HCT116 (cell line): ENCODE measurements around the gene PGPEP1. TPM values are rescaled to one million over a fixed set of nuclear protein-coding genes. Genes with fewer than 3 reads are reported as not detected.

Experiments
- ATAC-seq: fragments of 200-7000 bp; cut with Tn5 transposase; 2 replicates; pipeline ENCODE4 v1.9.1; 2020; ENCODE audit warnings: mild to moderate bottlenecking, moderate library complexity
- BruUV-seq: library from RNA; stranded (reverse); fragments of 400-500 nt; replicated peaks from 2 replicates; lab custom pipeline; 2021; lab: Mats Ljungman, UMichigan
- CTCF ChIA-PET: fragments of 300-600 bp; sonication (Branson Sonifier 250); formaldehyde crosslinking; loops from one replicate; lab custom pipeline; 2021; ENCODE audit warnings: antibody characterized with exemption; lab: Charles Lee
- POLR2A ChIA-PET: fragments of 300-600, 350-600 bp; sonication (Branson Sonifier 250); formaldehyde crosslinking; loops from one replicate; lab custom pipeline; 2021; ENCODE audit warnings: antibody characterized with exemption; lab: Charles Lee
- RAD21 ChIA-PET, 2 experiments: fragments of 300-600 bp; sonication (Branson Sonifier 250); formaldehyde crosslinking; loops; one replicate each; lab custom pipeline; 2023; ENCODE audit warnings: low total read pairs in 2 of 2; ENCODE audit not compliant: uncharacterized antibody in 2 of 2, unreplicated experiment in 2 of 2, low non-redundant PET in 1 of 2; lab: Charles Lee
- DNase-seq: peaks from one replicate; pipeline ENCODE4 v3.0.0-alpha.2; 2010; ENCODE audit warnings: low read depth, low spot score
- H2AFZ ChIP-seq: fragments of 200-600 bp; shearing (Covaris generic), sonication (generic); 2 replicates; pipeline ENCODE4 v1.6.1; 2017; ENCODE audit warnings: low read depth, mixed run types, mixed read lengths, antibody characterized with exemption, low read length; ENCODE audit not compliant: poor library complexity, severe bottlenecking
- H3K27ac ChIP-seq: 2 replicates; pipeline ENCODE4 v1.5.1; 2012; ENCODE audit warnings: low read depth, low read length
- H3K27me3 ChIP-seq: fragments of 200-600 bp; sonication (generic); 2 replicates; pipeline ENCODE4 v1.6.1; 2016; ENCODE audit warnings: mixed run types, low read length, mixed read lengths; ENCODE audit not compliant: insufficient read depth
- H3K36me3 ChIP-seq, 2 experiments: fragments of 200-500 bp in 1 of 2; fragments of 200-600 bp in 1 of 2; sonication (Bioruptor generic) in 1 of 2; sonication (generic) in 1 of 2; 2 replicates each; pipeline versions ENCODE4 v1.5.1 to v1.6.1; 2014 to 2016; ENCODE audit warnings: low read length in 2 of 2, inconsistent platforms in 1 of 2, mixed read lengths in 1 of 2, mixed run types in 1 of 2; ENCODE audit not compliant: insufficient read depth in 2 of 2, control insufficient read depth in 1 of 2
- H3K4me1 ChIP-seq, 2 experiments: fragments of 200-600 bp in 1 of 2; sonication (generic) in 1 of 2; 2 replicates each; pipeline versions ENCODE4 v1.5.1 to v1.6.1; 2012 to 2017; ENCODE audit warnings: low read length in 2 of 2, inconsistent platforms in 1 of 2, mild to moderate bottlenecking in 1 of 2, mixed read lengths in 1 of 2, mixed run types in 1 of 2, moderate library complexity in 1 of 2; ENCODE audit not compliant: insufficient read depth in 2 of 2, control insufficient read depth in 1 of 2
- H3K4me2 ChIP-seq: fragments of 200-600 bp; sonication (generic); 2 replicates; pipeline ENCODE4 v1.6.1; 2017; ENCODE audit warnings: mixed run types, low read length, mixed read lengths
- H3K4me3 ChIP-seq, 2 experiments: fragments of 200-600 bp in 1 of 2; sonication (generic) in 1 of 2; replicated peaks in 1 of 2; 2 replicates each; pipeline ENCODE4 v1.5.1; 2011 to 2016; ENCODE audit warnings: low read length in 2 of 2, control low read depth in 1 of 2, low read depth in 1 of 2, mild to moderate bottlenecking in 1 of 2, mixed read lengths in 1 of 2, mixed run types in 1 of 2
- H3K79me2 ChIP-seq: fragments of 200-600 bp; sonication (generic); 2 replicates; pipeline ENCODE4 v1.6.1; 2017; ENCODE audit warnings: mild to moderate bottlenecking, mixed run types, low read length, moderate library complexity, mixed read lengths; ENCODE audit not compliant: insufficient read depth
- H3K9ac ChIP-seq: fragments of 200-600 bp; sonication (generic); 2 replicates; pipeline ENCODE4 v1.6.1; 2016; ENCODE audit warnings: low read length, mixed read lengths
- H3K9me2 ChIP-seq: fragments of 200-600 bp; sonication (generic), shearing (Covaris generic); 2 replicates; pipeline ENCODE4 v1.6.1; 2017; ENCODE audit warnings: mixed run types, mild to moderate bottlenecking, moderate library complexity; ENCODE audit not compliant: insufficient read depth
- H3K9me3 ChIP-seq, 2 experiments: fragments of 200-500 bp in 1 of 2; fragments of 200-600 bp in 1 of 2; sonication (Bioruptor generic) in 1 of 2; sonication (generic) in 1 of 2; 2 replicates each; pipeline ENCODE4 v1.6.1; 2014 to 2017; ENCODE audit warnings: low read length in 2 of 2, mixed read lengths in 2 of 2, inconsistent platforms in 1 of 2, low read depth in 1 of 2, mild to moderate bottlenecking in 1 of 2, mixed run types in 1 of 2, moderate library complexity in 1 of 2; ENCODE audit not compliant: control insufficient read depth in 1 of 2, insufficient read depth in 1 of 2
- H4K20me1 ChIP-seq: fragments of 200-600 bp; sonication (generic), shearing (Covaris generic); 2 replicates; pipeline ENCODE4 v1.6.1; 2017; ENCODE audit warnings: mixed run types, mild to moderate bottlenecking, moderate library complexity; ENCODE audit not compliant: insufficient read depth
- CEBPB ChIP-seq: IDR thresholded peaks from 2 replicates; pipeline ENCODE4 v1.6.1; 2012; ENCODE audit warnings: low read depth
- CTCF ChIP-seq, 3 experiments: fragments of 200-600 bp in 1 of 3; sonication (generic) in 1 of 3; IDR thresholded peaks in 2 of 3; conservative IDR thresholded peaks in 1 of 3; 2 replicates each; pipeline ENCODE4 v1.5.1; 2012 to 2017; ENCODE audit warnings: low read depth in 2 of 3, low read length in 2 of 3, antibody characterized with exemption in 1 of 3, borderline replicate concordance in 1 of 3, control low read depth in 1 of 3, mild to moderate bottlenecking in 1 of 3, mixed read lengths in 1 of 3, mixed run types in 1 of 3, moderate library complexity in 1 of 3; ENCODE audit not compliant: insufficient read depth in 1 of 3
- ELF1 ChIP-seq: IDR thresholded peaks from 2 replicates; pipeline ENCODE4 v1.6.1; 2012; ENCODE audit warnings: low read depth, borderline replicate concordance
- FOSL1 ChIP-seq: IDR thresholded peaks from 2 replicates; pipeline ENCODE4 v1.6.1; 2012; ENCODE audit warnings: low read depth
- JUND ChIP-seq: IDR thresholded peaks from 2 replicates; pipeline ENCODE4 v1.6.1; 2012
- MAX ChIP-seq: IDR thresholded peaks from 2 replicates; pipeline ENCODE4 v1.6.1; 2012
- SIN3A ChIP-seq: IDR thresholded peaks from 2 replicates; pipeline ENCODE4 v1.6.1; 2012; ENCODE audit warnings: low read depth
- SP1 ChIP-seq: IDR thresholded peaks from 2 replicates; pipeline ENCODE4 v1.6.1; 2012; ENCODE audit warnings: low read depth
- TCF7L2 ChIP-seq: IDR thresholded peaks from 2 replicates; pipeline ENCODE4 v1.7.0; 2011; ENCODE audit warnings: borderline replicate concordance, inconsistent platforms; ENCODE audit not compliant: insufficient read depth, insufficient read length; ENCODE audit errors: extremely low read depth
- ZBTB33 ChIP-seq: IDR thresholded peaks from 2 replicates; pipeline ENCODE4 v1.6.1; 2011; ENCODE audit warnings: mild to moderate bottlenecking, low read length, moderate library complexity; ENCODE audit not compliant: insufficient replicate concordance; ENCODE audit errors: extremely low read depth
- intact Hi-C: fragments of 100-400 bp; cut with micrococcal nuclease; formaldehyde crosslinking; loops from 2 replicates; pipeline ENCODE4 v1.10.0; 2022
- total RNA-seq: library from RNA; stranded (reverse); gene quantifications from one replicate; pipeline ENCODE4 v1.2.1, GENCODE V29; 2021; ENCODE audit not compliant: unreplicated experiment

The PGPEP1 gene
- total RNA-seq, 1 experiment from 2014 or later = 30.9 TPM

GRCh38 chr19:18304458-18305310 is 35.7 kb upstream of the PGPEP1 start (continued):
- TF ChIP-seq CTCF (IDR thresholded peaks at IDR 0.05 in 2 of 3, conservative IDR thresholded peaks at IDR 0.05 in 1 of 3; ENCODE audit: borderline replicate concordance in 1 of 3, insufficient read depth in 1 of 3, low read depth in 2 of 3, low read length in 2 of 3) = no peak
- TF ChIP-seq SIN3A = no peak; the same call in 1 of the 2 replicates
- TF ChIP-seq JUND = no peak

- Histone ChIP-seq H3K9me3 (no peaks in the 10 kb centered on the region), H3K36me3 (peaks cover 10 to 40% of the 10 kb centered on the region in 2 experiments; a peak in 2 of 4 replicates), H3K27me3 (no peaks in the 10 kb centered on the region), H3K4me3 (no peak overlapping the region), H3K27ac (peak overlapping the region; percentile 97), H3K9me2 (no peaks in the 10 kb centered on the region), H2AFZ (no peak overlapping the region), H3K9ac (no peak overlapping the region), H4K20me1 (no peaks in the 10 kb centered on the region), H3K4me2 (no peak overlapping the region), H3K4me1 (peaks cover 38 to 49% of the 10 kb centered on the region in 2 experiments), H3K79me2 (no peaks in the 10 kb centered on the region; the same call in 1 of the 2 replicates)
- no peak for TF ChIP-seq FOSL1
- no peak for TF ChIP-seq CTCF (IDR thresholded peaks at IDR 0.05 in 2 of 3, conservative IDR thresholded peaks at IDR 0.05 in 1 of 3; ENCODE audit: borderline replicate concordance in 1 of 3, insufficient read depth in 1 of 3, low read depth in 2 of 3, low read length in 2 of 3)
- no peak for TF ChIP-seq ZBTB33
- TF ChIP-seq TCF7L2 = no peak
- no peak for TF ChIP-seq ELF1
- TF ChIP-seq SP1 = no peak
- no peak for TF ChIP-seq CEBPB
- TF ChIP-seq MAX = no peak
- no peak for TF ChIP-seq SIN3A
- intact Hi-C loops = no loop called here
- ChIA-PET POLR2A (interaction anchor here (0.7 kb wide), 1 partner anchor 25 kb away, joined by 3 read pairs; the partner anchor contains the start of gene JUND), RAD21 (no interaction called here), CTCF (interaction anchor here (2.1 kb wide), 1 partner anchor 22 kb away, joined by 12 read pairs; no protein-coding TSS in a partner anchor)
- ATAC-seq (no peak), DNase-seq (no peak)
- no TSS peak for BruUV-seq
These were observed 34.0 kb upstream of the PGPEP1 start for GRCh38 chr19:18306209-18306887.
